Stimulated activated effector memory CD8-positive, alpha-beta T cell treated with anti-CD3 and anti-CD28 coated beads, Interleukin-12 subunit alpha, Interleukin-12 subunit beta, amount 100 ng/mL, for 72 hours (primary cell): Measurements from ENCODE around the gene SLC5A3.

Experiments
- ATAC-seq: fragments of 150-1000 bp; cut with Tn5 transposase; 2 replicates; pipeline ENCODE4 v1.10.0; 2021
- DNase-seq, 2 donors: peaks; one replicate each; pipeline ENCODE4 v3.0.0; 2021 to 2022; ENCODE audit warnings: low spot score in 2 of 2
- H3K27ac Mint-ChIP-seq: one replicate; pipeline ENCODE4 v1.8.0; 2022; ENCODE audit warnings: mild to moderate bottlenecking, mixed read lengths
- H3K36me3 Mint-ChIP-seq: one replicate; pipeline ENCODE4 v1.8.0; 2022; ENCODE audit warnings: mild to moderate bottlenecking, mixed read lengths
- H3K4me1 Mint-ChIP-seq: one replicate; pipeline ENCODE4 v1.8.0; 2022; ENCODE audit warnings: mixed read lengths
- H3K4me3 Mint-ChIP-seq: one replicate; pipeline ENCODE4 v1.8.0; 2022; ENCODE audit warnings: mild to moderate bottlenecking, mixed read lengths
- H3K9me3 Mint-ChIP-seq: one replicate; pipeline ENCODE4 v1.8.0; 2022; ENCODE audit warnings: mixed read lengths

The SLC5A3 gene

GRCh38 chr21:34109075-34109474 lies 35.7 kb downstream of the SLC5A3 start:
- no peak overlapping the region for H3K4me3 Mint-ChIP-seq
- peaks cover 36% of the 10 kb centered on the region for H3K36me3 Mint-ChIP-seq
- no peak for ATAC-seq
- no peak overlapping the region for H3K27ac Mint-ChIP-seq
- peaks cover 69% of the 10 kb centered on the region for H3K4me1 Mint-ChIP-seq
- DNase-seq, result no peak
- H3K9me3 Mint-ChIP-seq, result no peaks in the 10 kb centered on the region

GRCh38 chr21:34110594-34111202 lies 37.3 kb downstream of the SLC5A3 start:
- H3K9me3 Mint-ChIP-seq, result no peaks in the 10 kb centered on the region
- H3K36me3 Mint-ChIP-seq, result peaks cover 41% of the 10 kb centered on the region
- DNase-seq (no peak), ATAC-seq (no peak)
- peaks cover 68% of the 10 kb centered on the region for H3K4me1 Mint-ChIP-seq
- no peak overlapping the region for H3K27ac Mint-ChIP-seq
- H3K4me3 Mint-ChIP-seq, result no peak overlapping the region

DNA sequence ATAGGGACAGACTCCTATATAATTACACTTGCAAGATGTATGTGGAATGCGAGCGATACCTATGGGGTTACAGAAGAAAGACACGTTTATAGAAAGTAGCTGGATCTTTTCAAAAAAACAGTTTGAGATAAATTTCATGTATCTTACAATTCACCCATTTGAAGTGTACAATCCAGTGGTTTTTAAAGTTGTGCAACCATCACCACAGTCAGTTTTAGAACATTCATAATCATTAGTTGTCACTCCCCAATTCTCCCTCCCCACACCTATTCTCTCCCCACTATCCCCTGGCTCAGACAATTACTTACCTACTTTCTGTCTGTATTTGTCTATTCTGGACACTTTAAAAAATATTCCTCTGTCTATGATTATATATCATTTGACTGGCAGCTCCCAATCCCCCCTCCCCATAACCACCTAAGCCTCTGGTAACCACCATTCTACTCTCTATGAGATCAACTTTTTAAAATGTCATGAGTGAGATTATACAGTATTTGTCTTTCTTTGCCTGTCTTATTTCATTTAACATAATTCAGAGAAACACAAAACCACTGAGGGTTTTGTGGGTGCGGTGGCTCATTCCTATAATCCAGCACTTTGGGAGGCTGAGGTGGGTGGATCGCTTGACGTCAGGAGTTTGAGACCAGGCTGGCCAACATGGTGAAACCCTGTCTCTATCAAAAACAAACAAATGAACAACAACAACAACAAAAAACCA lies 39.1 kb downstream of the SLC5A3 start:
- no peaks in the 10 kb centered on the region for H3K9me3 Mint-ChIP-seq
- H3K36me3 Mint-ChIP-seq, result peaks cover 27% of the 10 kb centered on the region
- H3K27ac Mint-ChIP-seq, result peak overlapping the region; percentile 54
- ATAC-seq (no peak), DNase-seq (no peak)
- no peak overlapping the region for H3K4me3 Mint-ChIP-seq
- peaks cover 67% of the 10 kb centered on the region for H3K4me1 Mint-ChIP-seq

- no peak overlapping the region for H3K4me3 Mint-ChIP-seq
- peaks cover 64% of the 10 kb centered on the region for H3K4me1 Mint-ChIP-seq
- no peaks in the 10 kb centered on the region for H3K9me3 Mint-ChIP-seq
- no peak overlapping the region for H3K27ac Mint-ChIP-seq
- DNase-seq (no peak), ATAC-seq (no peak)
- peaks cover 34% of the 10 kb centered on the region for H3K36me3 Mint-ChIP-seq
Observed at GRCh38 chr21:34113842-34114241, 40.5 kb downstream of the SLC5A3 start.

DNA sequence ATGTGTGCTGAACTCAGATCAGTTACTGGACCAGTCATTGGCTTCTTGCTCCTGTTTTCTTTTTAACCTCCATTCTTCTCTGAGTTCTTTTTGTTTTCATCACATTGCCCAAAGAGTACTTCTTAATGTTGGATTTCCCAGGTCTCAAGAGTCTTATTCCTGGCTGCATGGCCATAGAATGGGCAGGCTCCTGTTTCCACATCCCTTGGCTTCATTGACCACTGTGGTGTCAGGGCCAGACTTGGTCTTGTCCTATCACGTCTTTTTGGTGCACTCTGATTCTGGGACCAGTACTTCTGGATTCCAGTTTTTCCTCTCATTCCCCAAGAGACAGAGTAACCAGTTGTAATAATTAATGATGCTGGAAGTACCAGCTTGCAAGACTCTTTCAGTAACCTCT lies 41.8 kb downstream of the SLC5A3 start:
- ATAC-seq, result no peak

GRCh38 chr21:34116569-34116968 lies 43.2 kb downstream of the SLC5A3 start:
- peaks cover 24% of the 10 kb centered on the region for H3K36me3 Mint-ChIP-seq
- H3K4me1 Mint-ChIP-seq, result peaks cover 50% of the 10 kb centered on the region
- no peak overlapping the region for H3K4me3 Mint-ChIP-seq
- DNase-seq, result no peak
- ATAC-seq, result no peak
- no peak overlapping the region for H3K27ac Mint-ChIP-seq
- H3K9me3 Mint-ChIP-seq, result no peaks in the 10 kb centered on the region

More for the DNA sequence above, 41.8 kb downstream of the SLC5A3 start:
- H3K4me3 Mint-ChIP-seq, result no peak overlapping the region
- no peak overlapping the region for H3K27ac Mint-ChIP-seq
- no peaks in the 10 kb centered on the region for H3K9me3 Mint-ChIP-seq
- peaks cover 62% of the 10 kb centered on the region for H3K4me1 Mint-ChIP-seq
- peaks cover 24% of the 10 kb centered on the region for H3K36me3 Mint-ChIP-seq
- DNase-seq, result no peak

DNA sequence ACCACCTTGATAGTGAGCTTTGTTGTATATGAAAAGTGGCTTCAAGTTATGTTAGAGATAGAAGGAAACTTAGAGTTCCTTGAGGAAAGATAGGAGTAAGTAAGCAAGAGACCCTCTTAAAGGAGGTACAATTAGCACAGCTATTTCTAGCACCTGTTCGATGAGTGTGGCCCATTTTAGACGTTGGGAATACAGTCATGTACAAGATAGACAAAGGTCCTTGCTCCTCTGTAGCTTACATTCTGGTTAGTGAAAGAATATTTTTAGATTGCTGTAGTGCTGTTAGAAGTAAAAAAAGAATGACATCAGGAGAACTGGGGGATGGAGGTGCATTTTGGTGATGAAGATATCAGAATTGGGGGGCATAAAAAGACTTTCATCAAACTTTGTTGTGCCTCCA lies 47.5 kb downstream of the SLC5A3 start:
- no peaks in the 10 kb centered on the region for H3K9me3 Mint-ChIP-seq
- H3K36me3 Mint-ChIP-seq, result peaks cover 24% of the 10 kb centered on the region
- H3K4me1 Mint-ChIP-seq, result peaks cover 35% of the 10 kb centered on the region
- H3K4me3 Mint-ChIP-seq, result no peak overlapping the region
- DNase-seq, result no peak
- no peak for ATAC-seq
- H3K27ac Mint-ChIP-seq, result no peak overlapping the region

DNA sequence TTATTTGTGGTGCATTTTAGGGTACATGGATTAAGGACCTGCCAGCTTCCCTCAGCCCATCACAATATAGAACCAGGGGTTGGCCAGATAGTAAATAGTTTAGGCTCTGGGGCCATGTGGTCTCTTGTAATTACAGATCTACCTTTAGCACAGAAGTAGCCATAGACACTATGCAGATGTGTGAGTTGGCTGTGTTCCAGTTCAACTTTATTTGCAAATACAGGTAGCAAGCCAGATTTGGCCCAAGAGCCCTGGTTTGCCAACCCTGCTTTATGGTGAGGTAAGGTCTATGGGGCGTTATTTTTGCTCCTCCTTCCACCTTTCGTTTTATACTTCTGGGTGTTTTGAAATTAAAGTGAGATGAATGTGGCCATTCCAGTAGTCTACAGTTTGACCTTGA lies 48.7 kb downstream of the SLC5A3 start:
- Mint-ChIP-seq H3K4me1 (peaks cover 29% of the 10 kb centered on the region), H3K27ac (no peak overlapping the region)
- no peak for ATAC-seq

More for the DNA sequence above, 48.7 kb downstream of the SLC5A3 start:
- Mint-ChIP-seq H3K4me3 (no peak overlapping the region), H3K9me3 (no peaks in the 10 kb centered on the region), H3K36me3 (peaks cover 36% of the 10 kb centered on the region)
- DNase-seq, result no peak
